Activated gamma-delta T cell (primary cell): Measurements from ENCODE around the gene KRTAP3-2.

Experiments
- DNase-seq: peaks from one replicate; lab custom pipeline; 2025; lab: John Stamatoyannopoulos, UW

KRTAP3-2 gene

GRCh38 chr17:41010441-41010840, 10.7 kb upstream of the KRTAP3-2 start:
- DNase-seq: no peak

- DNase-seq: no peak
Observed at GRCh38 chr17:41009936-41010335, 10.2 kb upstream of the KRTAP3-2 start.

- no peak for DNase-seq
Observed at GRCh38 chr17:41009301-41009760, 9.6 kb upstream of the KRTAP3-2 start.

- no peak for DNase-seq
Observed at GRCh38 chr17:41008811-41009210, 9.1 kb upstream of the KRTAP3-2 start, which contains the start of gene KRTAP3-1. Gene KRTAP3-1 (minus strand): TSS chr17:41009128. CDS start chr17:41009074, 54 bp downstream.

- no peak for DNase-seq
Observed at GRCh38 chr17:41004397-41004796, 4.7 kb upstream of the KRTAP3-2 start.

GRCh38 chr17:41003926-41004325, 4.2 kb upstream of the KRTAP3-2 start:
- no peak for DNase-seq

- no peak for DNase-seq
Observed at GRCh38 chr17:41002814-41003213, 3.1 kb upstream of the KRTAP3-2 start.

GRCh38 chr17:41001795-41002194, 2.1 kb upstream of the KRTAP3-2 start:
- no peak for DNase-seq

GRCh38 chr17:40997361-40997760, 2.3 kb downstream of the KRTAP3-2 start:
- DNase-seq: no peak

GRCh38 chr17:40996829-40997228, 2.9 kb downstream of the KRTAP3-2 start:
- no peak for DNase-seq

GRCh38 chr17:40995116-40995515, 4.6 kb downstream of the KRTAP3-2 start:
- no peak for DNase-seq

- DNase-seq: no peak
Observed at GRCh38 chr17:40993839-40994238, 5.9 kb downstream of the KRTAP3-2 start, which contains the start of gene KRTAP3-3. Gene KRTAP3-3 (minus strand): TSS chr17:40994164. CDS start chr17:40994097, 67 bp downstream.

GRCh38 chr17:40993084-40993483, 6.6 kb downstream of the KRTAP3-2 start:
- DNase-seq: no peak

- no peak for DNase-seq
Observed at GRCh38 chr17:40992666-40993065, 7.0 kb downstream of the KRTAP3-2 start.

- no peak for DNase-seq
Observed at GRCh38 chr17:40986920-40987319, 12.8 kb downstream of the KRTAP3-2 start.

GRCh38 chr17:40984226-40984625, 15.5 kb downstream of the KRTAP3-2 start, which contains the start of gene KRT40:
Gene KRT40 (minus strand): TSS chr17:40984326. CDS start chr17:40984273, 53 bp downstream.
- no peak for DNase-seq

GRCh38 chr17:40981115-40981514, 18.6 kb downstream of the KRTAP3-2 start:
- no peak for DNase-seq

- DNase-seq: no peak
Observed at GRCh38 chr17:40980596-40980995, 19.1 kb downstream of the KRTAP3-2 start.

GRCh38 chr17:40980117-40980516, 19.6 kb downstream of the KRTAP3-2 start:
- no peak for DNase-seq

GRCh38 chr17:40978575-40979151, 21.0 kb downstream of the KRTAP3-2 start:
- DNase-seq: no peak

- DNase-seq: no peak
Observed at GRCh38 chr17:40975516-40975915, 24.2 kb downstream of the KRTAP3-2 start.

GRCh38 chr17:40974366-40974765, 25.3 kb downstream of the KRTAP3-2 start:
- DNase-seq: no peak

- DNase-seq: no peak
Observed at GRCh38 chr17:40967582-40967981, 32.1 kb downstream of the KRTAP3-2 start.

- DNase-seq: no peak
Observed at GRCh38 chr17:40966848-40967247, 32.9 kb downstream of the KRTAP3-2 start, which contains the start of gene KRT39. Gene KRT39 (minus strand): TSS chr17:40966948. CDS start chr17:40966856, 92 bp downstream.
